GM23338 (cell line): ENCODE results near the gene E4F1. TPM values are rescaled to one million over a fixed set of nuclear protein-coding genes. Genes with fewer than 3 reads are reported as not detected.

Experiments used
- ATAC-seq: fragments of 200-7000 bp; cut with Tn5 transposase; 3 replicates; pipeline ENCODE4 v1.9.1; 2020
- DNase-seq: peaks from one replicate; pipeline ENCODE4 v3.0.0-alpha.2; 2015; ENCODE audit warnings: low spot score
- H2AFZ ChIP-seq: fragments of 200-600 bp; sonication (generic); 2 replicates; pipeline ENCODE4 v1.8.0; 2016; ENCODE audit warnings: antibody characterized with exemption, mild to moderate bottlenecking, moderate library complexity
- H3F3A ChIP-seq: fragments of 200-600 bp; sonication (generic); replicated peaks from 2 replicates; pipeline ENCODE4 v1.8.0; 2017; ENCODE audit warnings: antibody characterized with exemption, mixed run types, low read depth
- H3K27ac ChIP-seq: fragments of 200-600 bp; sonication (generic); 2 replicates; pipeline ENCODE4 v1.6.1; 2016; ENCODE audit warnings: low read depth
- H3K27me3 ChIP-seq: fragments of 200-600 bp; sonication (generic); 2 replicates; pipeline ENCODE4 v1.8.0; 2016; ENCODE audit warnings: mild to moderate bottlenecking, mixed run types, moderate library complexity; ENCODE audit not compliant: insufficient read depth
- H3K36me3 ChIP-seq: fragments of 200-600 bp; sonication (generic); 2 replicates; pipeline ENCODE4 v1.8.0; 2016; ENCODE audit warnings: mild to moderate bottlenecking; ENCODE audit not compliant: insufficient read depth
- H3K4me1 ChIP-seq: fragments of 200-600 bp; sonication (generic); 2 replicates; pipeline ENCODE4 v1.8.0; 2016; ENCODE audit warnings: mild to moderate bottlenecking, moderate library complexity; ENCODE audit not compliant: insufficient read depth
- H3K4me2 ChIP-seq: fragments of 200-600 bp; sonication (generic); 2 replicates; pipeline ENCODE4 v1.7.1; 2017; ENCODE audit warnings: mixed run types
- H3K4me3 ChIP-seq: fragments of 200-600 bp; sonication (generic); 2 replicates; pipeline ENCODE4 v1.6.1; 2016; ENCODE audit warnings: mixed run types
- H3K79me2 ChIP-seq: fragments of 200-600 bp; sonication (generic); replicated peaks from 2 replicates; pipeline ENCODE4 v1.8.0; 2017; ENCODE audit warnings: mild to moderate bottlenecking; ENCODE audit not compliant: insufficient read depth
- H3K9me2 ChIP-seq: fragments of 200-600 bp; sonication (generic); 2 replicates; pipeline ENCODE4 v1.8.0; 2017; ENCODE audit not compliant: insufficient read depth
- H4K20me1 ChIP-seq: fragments of 200-600 bp; sonication (generic); replicated peaks from 2 replicates; pipeline ENCODE4 v1.8.0; 2017; ENCODE audit warnings: mild to moderate bottlenecking; ENCODE audit not compliant: insufficient read depth
- H3K27ac Mint-ChIP-seq: 2 replicates; pipeline ENCODE4 v1.8.0; 2020; ENCODE audit warnings: inconsistent platforms, mild to moderate bottlenecking, moderate library complexity, mixed read lengths
- H3K27me3 Mint-ChIP-seq: 3 replicates; pipeline ENCODE4 v1.8.0; 2022; ENCODE audit warnings: low read depth, mild to moderate bottlenecking, moderate library complexity, mixed read lengths, inconsistent platforms; ENCODE audit not compliant: insufficient read depth, poor library complexity
- H3K36me3 Mint-ChIP-seq: 3 replicates; pipeline ENCODE4 v1.8.0; 2021; ENCODE audit warnings: low read depth, mild to moderate bottlenecking, inconsistent platforms, moderate library complexity, mixed read lengths
- H3K4me1 Mint-ChIP-seq: 3 replicates; pipeline ENCODE4 v1.8.0; 2020; ENCODE audit warnings: mild to moderate bottlenecking, inconsistent platforms, mixed read lengths
- H3K4me3 Mint-ChIP-seq: 3 replicates; pipeline ENCODE4 v1.8.0; 2021; ENCODE audit warnings: moderate library complexity, mild to moderate bottlenecking, inconsistent platforms, mixed read lengths
- H3K9me3 Mint-ChIP-seq: 3 replicates; pipeline ENCODE4 v1.8.0; 2020; ENCODE audit warnings: moderate library complexity, mild to moderate bottlenecking, inconsistent platforms, mixed read lengths
- CREB1 ChIP-seq: fragments of 250-450 bp; sonication (Bioruptor Pico); IDR thresholded peaks from 2 replicates; pipeline ENCODE4 v1.5.0; 2020; ENCODE audit warnings: low read depth, mild to moderate bottlenecking, moderate library complexity
- CTCF ChIP-seq, 2 experiments: fragments of 200-600 bp in 1 of 2; sonication (generic) in 1 of 2; conservative IDR thresholded peaks; 2 replicates each; pipeline versions ENCODE4 v1.5.1 to v1.6.1; 2016 to 2017; ENCODE audit warnings: antibody characterized with exemption in 2 of 2, low read depth in 2 of 2, mild to moderate bottlenecking in 2 of 2, moderate library complexity in 1 of 2
- ETS1 ChIP-seq: IDR thresholded peaks from 2 replicates; pipeline ENCODE4 v1.6.1; 2016; ENCODE audit warnings: antibody characterized with exemption
- EZH2 ChIP-seq: fragments of 200-600 bp; sonication (generic); IDR thresholded peaks from one replicate; pipeline ENCODE4 v1.8.0; 2017; ENCODE audit warnings: antibody characterized with exemption, mild to moderate bottlenecking, low read depth; ENCODE audit not compliant: unreplicated experiment
- EZH2phosphoT487 ChIP-seq: fragments of 200-600 bp; sonication (generic); IDR thresholded peaks from one replicate; pipeline ENCODE4 v1.8.1; 2018; ENCODE audit warnings: antibody characterized with exemption; ENCODE audit not compliant: unreplicated experiment
- NANOG ChIP-seq: IDR thresholded peaks from 2 replicates; pipeline ENCODE4 v1.6.1; 2016; ENCODE audit warnings: antibody characterized with exemption, borderline replicate concordance
- POLR2AphosphoS5 ChIP-seq: IDR thresholded peaks from 2 replicates; pipeline ENCODE4 v1.6.1; 2016; ENCODE audit warnings: antibody characterized with exemption, low read depth
- REST ChIP-seq: IDR thresholded peaks from one replicate; pipeline ENCODE4 v1.6.1; 2018; ENCODE audit warnings: antibody characterized with exemption; ENCODE audit not compliant: unreplicated experiment
- ZNF331 ChIP-seq: fragments of 250-450 bp; sonication (Bioruptor Pico); IDR thresholded peaks from 2 replicates; pipeline ENCODE4 v1.5.0; 2020; ENCODE audit warnings: low read depth, mild to moderate bottlenecking, moderate library complexity
- polyA plus RNA-seq: library from polyadenylated mRNA; unstranded; fragments of >200 nt; fragmentation: Nextera tagmentation; extraction: Ambion mirVana; gene quantifications from 2 replicates; pipeline ENCODE4 v1.2.1, GENCODE V29; 2016
- total RNA-seq: library from RNA; depleted of rRNA; stranded (reverse); fragments of >200 nt; shearing (Covaris generic); gene quantifications from 2 replicates; pipeline ENCODE4 v1.2.3, GENCODE V29; 2014

The E4F1 gene
- total and polyA plus RNA-seq, 2 experiments from 2014 or later = 22.6 to 45.5 TPM

GRCh38 chr16:2252806-2253148, 29.4 kb downstream of the E4F1 start:
- no peak for ATAC-seq
- Mint-ChIP-seq H3K9me3 (no peaks in the 10 kb centered on the region), H3K36me3 (peaks cover 77% of the 10 kb centered on the region), H3K4me3 (peak overlapping the region; percentile 12; the same call in 2 of the 3 replicates), H3K4me1 (peaks cover 12% of the 10 kb centered on the region), H3K27ac (peak overlapping the region; percentile 27; the same call in 1 of the 2 replicates), H3K27me3 (peaks cover 12% of the 10 kb centered on the region)
- peaks cover 40% of the 10 kb centered on the region for H3K79me2 ChIP-seq
- no peak for DNase-seq
- no peaks in the 10 kb centered on the region for H3K9me2 ChIP-seq
- no peak overlapping the region for H2AFZ ChIP-seq
- peak overlapping the region; percentile 23; the same call in 1 of the 2 replicates for H3K4me2 ChIP-seq
- no peak overlapping the region for H3K4me3 ChIP-seq
- H3K27me3 ChIP-seq = no peaks in the 10 kb centered on the region
- H3K4me1 ChIP-seq = peaks cover 11% of the 10 kb centered on the region; the same call in 1 of the 2 replicates
- TF ChIP-seq REST = no peak
- peaks cover 34% of the 10 kb centered on the region for H3K36me3 ChIP-seq
- peaks cover 58% of the 10 kb centered on the region for H3F3A ChIP-seq
- peaks cover 28% of the 10 kb centered on the region for H4K20me1 ChIP-seq
- peak overlapping the region; percentile 97 for H3K27ac ChIP-seq

- Mint-ChIP-seq H3K9me3 (no peaks in the 10 kb centered on the region), H3K36me3 (peaks cover 78% of the 10 kb centered on the region), H3K4me1 (peaks cover 12% of the 10 kb centered on the region), H3K27ac (no peak overlapping the region; the same call in 1 of the 2 replicates), H3K4me3 (no peak overlapping the region; the same call in 2 of the 3 replicates), H3K27me3 (peaks cover 12% of the 10 kb centered on the region)
- Histone ChIP-seq H3K79me2 (peaks cover 42% of the 10 kb centered on the region), H3K4me1 (peaks cover 11% of the 10 kb centered on the region; the same call in 1 of the 2 replicates), H3K9me2 (no peaks in the 10 kb centered on the region), H3K4me3 (no peak overlapping the region), H2AFZ (no peak overlapping the region), H3K4me2 (no peak overlapping the region), H3F3A (peaks cover 63% of the 10 kb centered on the region), H3K27me3 (no peaks in the 10 kb centered on the region), H3K36me3 (peaks cover 40% of the 10 kb centered on the region), H4K20me1 (peaks cover 34% of the 10 kb centered on the region), H3K27ac (no peak overlapping the region; the same call in 1 of the 2 replicates)
- DNase-seq (no peak), ATAC-seq (no peak)
- TF ChIP-seq ETS1 (no peak), POLR2AphosphoS5 (no peak), EZH2phosphoT487 (no peak), EZH2 (no peak), ZNF331 (no peak), CREB1 (CRISPR knock-in tag) (no peak), NANOG (no peak), CTCF (conservative IDR thresholded peaks at IDR 0.05; ENCODE audit: low read depth in 2 of 2) (no peak), REST (no peak)
Measured at GRCh38 chr16:2253293-2253692, 29.9 kb downstream of the E4F1 start.
